GM21423 (cell line): ENCODE results near the gene FRMD6.

ENCODE experiments used
- ATAC-seq: cut with Tn5 transposase; IDR thresholded peaks from one replicate; pipeline ENCODE4 v1.9.1; 2021; ENCODE audit warnings: mild to moderate bottlenecking, moderate library complexity; ENCODE audit not compliant: unreplicated experiment

FRMD6 gene

GRCh38 chr14:51663783-51664326, 12.1 kb downstream of the FRMD6 start:
- no peak for ATAC-seq

- ATAC-seq = no peak
Observed at GRCh38 chr14:51666070-51666469, 14.4 kb downstream of the FRMD6 start.

- no peak for ATAC-seq
Observed at GRCh38 chr14:51666826-51667225, 15.1 kb downstream of the FRMD6 start.

GRCh38 chr14:51668870-51669269, 17.2 kb downstream of the FRMD6 start:
- ATAC-seq = no peak

- no peak for ATAC-seq
Observed at GRCh38 chr14:51674294-51675002, 22.7 kb downstream of the FRMD6 start.

- no peak for ATAC-seq
Observed at GRCh38 chr14:51676549-51676948, 24.8 kb downstream of the FRMD6 start.

GRCh38 chr14:51677266-51677665, 25.6 kb downstream of the FRMD6 start:
- ATAC-seq = no peak

- ATAC-seq = no peak
Observed at GRCh38 chr14:51677738-51678137, 26.0 kb downstream of the FRMD6 start.

GRCh38 chr14:51680031-51680430, 28.3 kb downstream of the FRMD6 start:
- no peak for ATAC-seq

- no peak for ATAC-seq
Observed at GRCh38 chr14:51681411-51681810, 29.7 kb downstream of the FRMD6 start.

- ATAC-seq = no peak
Observed at GRCh38 chr14:51682411-51682810, 30.7 kb downstream of the FRMD6 start.

GRCh38 chr14:51684760-51685159, 33.0 kb downstream of the FRMD6 start:
- ATAC-seq = no peak

GRCh38 chr14:51691176-51691575, 39.5 kb downstream of the FRMD6 start:
- no peak for ATAC-seq

- ATAC-seq = no peak
Observed at GRCh38 chr14:51692646-51693045, 40.9 kb downstream of the FRMD6 start.

GRCh38 chr14:51697848-51698247, 46.1 kb downstream of the FRMD6 start:
- no peak for ATAC-seq

- no peak for ATAC-seq
Observed at GRCh38 chr14:51701951-51702350, 50.2 kb downstream of the FRMD6 start.

GRCh38 chr14:51703787-51704186, 52.1 kb downstream of the FRMD6 start:
- ATAC-seq = no peak

GRCh38 chr14:51704545-51704944, 52.8 kb downstream of the FRMD6 start:
- ATAC-seq = no peak

- ATAC-seq = no peak
Observed at GRCh38 chr14:51707327-51707726, 55.6 kb downstream of the FRMD6 start.

- ATAC-seq = no peak
Observed at GRCh38 chr14:51711505-51711904, 59.8 kb downstream of the FRMD6 start.

- ATAC-seq = no peak
Observed at GRCh38 chr14:51715250-51715649, 63.5 kb downstream of the FRMD6 start.

GRCh38 chr14:51715742-51716141, 64.0 kb downstream of the FRMD6 start:
- no peak for ATAC-seq

- ATAC-seq = no peak
Observed at GRCh38 chr14:51716610-51717009, 64.9 kb downstream of the FRMD6 start.
